ENCODE results near the gene DACT3. TPM values are rescaled to one million over a fixed set of nuclear protein-coding genes. Genes with fewer than 3 reads are reported as not detected.

The DACT3 gene
- total RNA-seq, 2 donors from 2014 or later, result 0.99 to 4.4 TPM

DNA sequence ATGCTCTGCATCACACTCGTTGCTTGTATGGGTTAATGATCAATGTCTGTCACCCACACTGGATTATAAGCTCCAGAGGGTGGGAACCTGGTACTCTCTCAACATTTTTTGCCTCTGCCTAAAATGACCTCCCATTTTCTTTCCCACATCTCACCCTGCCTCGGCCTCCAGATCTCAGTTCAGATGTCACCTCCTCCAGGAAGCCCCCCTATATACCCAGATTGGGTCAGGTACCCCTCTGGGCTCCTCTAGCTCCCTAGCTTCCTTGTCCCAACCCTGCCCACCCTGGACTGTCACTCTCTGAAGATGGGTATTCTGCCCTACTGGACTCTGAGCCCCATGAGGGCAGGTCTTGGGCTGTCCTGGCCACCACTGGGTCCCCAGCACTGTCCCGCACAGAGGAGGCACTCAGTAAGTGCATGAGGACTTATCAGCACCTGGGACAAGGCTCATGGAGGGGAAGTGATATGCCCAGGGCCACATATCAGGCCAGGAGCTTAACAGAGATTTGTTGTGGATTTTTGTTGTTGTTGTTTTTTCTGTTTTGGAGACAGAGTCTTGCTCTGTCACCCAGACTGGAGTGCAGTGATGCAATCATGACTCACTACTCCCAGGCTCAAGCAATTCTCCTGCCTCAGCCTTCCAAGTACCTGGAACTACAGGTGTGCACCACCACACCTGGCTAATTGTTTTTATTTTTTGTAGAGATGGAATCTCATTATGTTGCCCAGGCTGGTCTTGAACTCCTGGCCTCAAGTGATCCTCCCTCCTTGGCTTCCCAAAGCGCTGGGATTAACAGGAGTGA lies 32.1 kb upstream of the DACT3 start:
- DNase-seq, result no peak
- peaks cover 7% of the 10 kb centered on the region for H3K4me1 ChIP-seq
- intact Hi-C loops (cut with DNase I), result no loop called here
- ATAC-seq, result no peak
- H3K27me3 ChIP-seq, result no peaks in the 10 kb centered on the region
- no peak overlapping the region for H3K27ac ChIP-seq
- TF ChIP-seq POLR2A (IDR thresholded peaks at IDR 0.05), result no peak
- TF ChIP-seq, protein P1, sequence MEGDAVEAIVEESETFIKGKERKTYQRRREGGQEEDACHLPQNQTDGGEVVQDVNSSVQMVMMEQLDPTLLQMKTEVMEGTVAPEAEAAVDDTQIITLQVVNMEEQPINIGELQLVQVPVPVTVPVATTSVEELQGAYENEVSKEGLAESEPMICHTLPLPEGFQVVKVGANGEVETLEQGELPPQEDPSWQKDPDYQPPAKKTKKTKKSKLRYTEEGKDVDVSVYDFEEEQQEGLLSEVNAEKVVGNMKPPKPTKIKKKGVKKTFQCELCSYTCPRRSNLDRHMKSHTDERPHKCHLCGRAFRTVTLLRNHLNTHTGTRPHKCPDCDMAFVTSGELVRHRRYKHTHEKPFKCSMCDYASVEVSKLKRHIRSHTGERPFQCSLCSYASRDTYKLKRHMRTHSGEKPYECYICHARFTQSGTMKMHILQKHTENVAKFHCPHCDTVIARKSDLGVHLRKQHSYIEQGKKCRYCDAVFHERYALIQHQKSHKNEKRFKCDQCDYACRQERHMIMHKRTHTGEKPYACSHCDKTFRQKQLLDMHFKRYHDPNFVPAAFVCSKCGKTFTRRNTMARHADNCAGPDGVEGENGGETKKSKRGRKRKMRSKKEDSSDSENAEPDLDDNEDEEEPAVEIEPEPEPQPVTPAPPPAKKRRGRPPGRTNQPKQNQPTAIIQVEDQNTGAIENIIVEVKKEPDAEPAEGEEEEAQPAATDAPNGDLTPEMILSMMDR (IDR thresholded peaks at IDR 0.05), result no peak
- no peak overlapping the region for H3K4me3 ChIP-seq
- H3K9me3 ChIP-seq, result no peaks in the 10 kb centered on the region
- H3K36me3 ChIP-seq (replicated peaks in 1 of 2; ENCODE audit: insufficient read depth in 1 of 2, low read depth in 2 of 2), result peaks cover 15 to 47% of the 10 kb centered on the region in 2 donors
- 94 to 96% methylated on average over 3 to 4 of the region's 4 CpGs for WGBS, 2 donors

DNA sequence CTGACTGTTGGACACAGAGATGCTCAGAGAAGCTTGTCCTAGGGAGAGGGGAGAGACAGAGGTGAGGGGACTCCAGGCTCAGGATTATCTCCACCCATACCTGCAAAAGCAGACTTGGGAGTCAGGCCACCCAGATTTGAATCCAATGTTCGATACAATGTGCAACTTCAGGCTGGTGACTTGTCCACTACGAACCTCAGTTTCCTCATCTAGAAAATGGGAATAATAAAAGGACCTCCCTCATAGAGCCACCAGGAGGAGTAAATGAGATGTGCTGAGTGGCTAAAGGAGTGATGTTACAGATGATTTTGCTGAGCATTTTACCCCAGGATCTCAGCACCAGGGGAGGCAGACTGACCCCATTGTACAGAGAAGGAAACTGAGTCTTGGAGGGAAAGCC lies 31.0 kb upstream of the DACT3 start:
- H3K27me3 ChIP-seq, result no peaks in the 10 kb centered on the region
- no peak for DNase-seq
- intact Hi-C loops (cut with DNase I), result no loop called here
- no peaks in the 10 kb centered on the region for H3K9me3 ChIP-seq
- no peaks in the 10 kb centered on the region for H3K4me1 ChIP-seq
- peaks cover 15 to 54% of the 10 kb centered on the region in 2 donors for H3K36me3 ChIP-seq (replicated peaks in 1 of 2; ENCODE audit: insufficient read depth in 1 of 2, low read depth in 2 of 2)
- WGBS, 2 donors, result 88 to 93% methylated on average over 2 of the region's 2 CpGs
- no peak overlapping the region for H3K27ac ChIP-seq
- ATAC-seq, result no peak
- no peak for TF ChIP-seq POLR2A (IDR thresholded peaks at IDR 0.05)
- TF ChIP-seq, protein P1 (IDR thresholded peaks at IDR 0.05), result no peak
- H3K4me3 ChIP-seq, result no peak overlapping the region

DNA sequence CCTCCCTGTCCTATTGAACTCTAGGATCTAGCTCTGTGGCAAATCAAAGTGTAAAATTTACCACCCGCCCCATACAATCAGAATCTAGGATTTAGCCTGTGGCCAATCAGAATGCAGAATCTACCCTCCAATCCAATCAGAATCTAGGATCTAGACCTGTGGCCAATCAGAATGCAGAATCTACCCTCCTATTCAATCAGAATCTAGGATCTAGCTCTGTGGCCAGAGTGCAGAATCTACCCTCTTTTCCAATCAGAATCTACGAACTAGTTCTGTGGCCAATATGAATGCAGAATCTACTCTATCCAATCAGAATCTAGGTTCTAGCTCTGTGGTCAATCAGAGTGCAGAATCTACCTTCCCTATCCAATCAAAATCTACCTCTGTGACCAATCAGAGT lies 30.1 kb upstream of the DACT3 start:
- no peak overlapping the region for H3K27ac ChIP-seq
- peaks cover 15 to 53% of the 10 kb centered on the region in 2 donors for H3K36me3 ChIP-seq (replicated peaks in 1 of 2; ENCODE audit: insufficient read depth in 1 of 2, low read depth in 2 of 2)
- H3K4me1 ChIP-seq, result no peaks in the 10 kb centered on the region
- H3K27me3 ChIP-seq, result no peaks in the 10 kb centered on the region
- no peak for TF ChIP-seq POLR2A (IDR thresholded peaks at IDR 0.05)
- TF ChIP-seq, protein P1 (IDR thresholded peaks at IDR 0.05), result no peak
- ATAC-seq (no peak), DNase-seq (no peak)
- no peaks in the 10 kb centered on the region for H3K9me3 ChIP-seq
- intact Hi-C loops (cut with DNase I), result no loop called here
- 50 to 73% methylated on average over 2 of the region's 2 CpGs for WGBS, 2 donors
- no peak overlapping the region for H3K4me3 ChIP-seq

DNA sequence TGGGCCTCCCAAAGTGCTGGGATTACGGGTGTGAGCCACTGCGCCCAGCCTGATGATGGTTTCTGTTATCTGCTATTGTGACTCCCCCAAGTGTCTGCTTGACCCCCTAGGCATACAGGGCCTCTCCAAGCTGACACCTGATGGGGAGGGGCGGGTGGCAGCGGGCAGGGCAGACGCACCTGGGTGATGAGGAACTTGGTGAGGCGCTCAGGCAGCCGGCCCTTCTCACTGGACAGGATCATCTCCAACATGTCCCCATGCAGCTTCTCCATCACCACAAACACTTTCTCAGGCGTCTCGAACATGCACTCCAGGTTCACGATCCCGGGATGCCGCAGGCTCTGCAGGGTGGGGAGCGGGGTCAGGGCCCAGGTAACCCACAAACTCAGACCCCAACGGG lies 28.4 kb upstream of the DACT3 start:
- H3K27ac ChIP-seq, result no peak overlapping the region
- no peak overlapping the region for H3K4me3 ChIP-seq
- WGBS, 2 donors, result 87 to 93% methylated on average over 6 to 7 of the region's 14 CpGs
- no peaks in the 10 kb centered on the region for H3K9me3 ChIP-seq
- intact Hi-C loops (cut with DNase I), result no loop called here
- no peaks in the 10 kb centered on the region for H3K4me1 ChIP-seq
- H3K27me3 ChIP-seq, result no peaks in the 10 kb centered on the region
- DNase-seq (no peak), ATAC-seq (no peak)
- TF ChIP-seq, protein P1 (IDR thresholded peaks at IDR 0.05), result no peak
- TF ChIP-seq POLR2A (IDR thresholded peaks at IDR 0.05), result no peak
- peaks cover 22 to 59% of the 10 kb centered on the region in 2 donors for H3K36me3 ChIP-seq (replicated peaks in 1 of 2; ENCODE audit: insufficient read depth in 1 of 2, low read depth in 2 of 2)
